SKM-1 treated with dmso at 0.1 percent for 144 hours (cell line): ENCODE measurements around the gene FAM20B.

ENCODE experiments used
- DNase-seq: peaks from one replicate; lab custom pipeline; 2025; ENCODE audit not compliant: unreplicated experiment; lab: John Stamatoyannopoulos, UW

The FAM20B gene

DNA sequence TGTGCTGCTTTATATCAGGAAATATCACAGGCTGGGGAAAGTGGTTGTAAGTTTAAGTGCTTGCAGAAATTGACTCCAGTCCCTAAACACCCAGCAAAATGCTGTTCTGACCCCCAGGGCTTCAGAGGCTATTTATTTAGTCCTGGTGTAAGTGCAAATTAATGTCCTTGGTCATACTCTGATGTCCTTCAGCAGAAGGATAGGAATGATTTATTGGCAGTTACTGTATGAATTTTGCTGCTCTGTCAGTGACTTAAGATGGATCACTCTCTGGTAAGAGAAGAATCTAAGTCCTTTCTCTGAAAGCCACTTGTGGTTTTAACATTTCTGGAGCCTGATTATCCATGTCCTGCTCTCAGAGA, 21.9 kb downstream of the FAM20B start:
- DNase-seq = no peak

DNA sequence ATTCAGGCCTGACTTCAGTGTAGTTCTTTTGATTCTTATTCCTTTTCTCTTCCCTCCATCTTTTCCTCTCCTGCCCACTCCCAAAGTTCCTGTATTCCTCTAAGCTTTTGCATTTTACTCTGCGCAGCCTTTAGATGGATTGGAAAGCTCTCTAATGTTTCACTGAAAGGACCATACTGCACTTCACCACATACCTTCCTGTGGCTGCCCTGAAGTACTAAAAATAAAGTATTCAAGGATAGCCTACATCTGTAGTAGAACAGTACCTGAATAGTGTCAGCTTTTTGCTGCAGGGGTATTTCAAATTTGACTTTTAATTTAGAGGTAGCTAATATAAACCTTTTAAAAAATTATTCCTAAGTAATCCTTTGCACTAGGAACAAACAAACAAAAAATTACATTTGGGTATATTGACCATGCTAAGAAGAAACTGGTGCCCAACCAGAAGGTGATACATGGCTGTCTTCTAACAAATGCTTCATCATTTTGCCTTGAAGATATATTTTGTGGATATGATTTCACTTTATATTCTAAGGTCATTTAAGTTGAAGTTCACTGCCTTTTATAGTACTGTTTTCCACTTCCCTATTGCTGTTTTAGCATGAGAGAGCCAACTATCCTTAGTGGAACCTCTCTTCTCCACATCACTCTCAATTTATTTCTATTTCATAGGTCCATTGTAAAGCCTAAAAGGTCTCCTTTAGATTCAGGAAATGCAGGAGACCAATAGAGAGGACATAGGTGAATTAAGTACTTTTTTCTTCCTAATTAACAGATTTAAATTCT, 22.8 kb downstream of the FAM20B start:
- no peak for DNase-seq

DNA sequence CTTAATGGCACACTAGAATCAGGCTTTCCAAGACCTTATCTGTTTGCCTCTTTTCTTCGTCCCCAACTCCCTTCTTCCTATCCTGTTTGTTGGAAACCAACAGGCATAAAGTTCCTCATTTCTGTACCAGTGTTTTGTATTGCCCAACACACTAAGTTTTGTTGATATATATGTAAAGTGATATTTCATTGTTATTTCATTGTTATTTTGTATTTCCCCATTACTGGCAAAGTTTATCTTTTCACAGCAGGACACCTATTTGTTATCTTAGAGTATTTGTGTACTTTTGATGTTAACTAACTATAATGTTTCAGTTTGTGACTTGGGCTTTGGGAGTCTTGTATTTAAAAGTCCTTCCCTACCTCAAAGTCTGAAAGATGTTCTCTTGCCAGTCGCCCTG, 27.1 kb downstream of the FAM20B start:
- no peak for DNase-seq

DNA sequence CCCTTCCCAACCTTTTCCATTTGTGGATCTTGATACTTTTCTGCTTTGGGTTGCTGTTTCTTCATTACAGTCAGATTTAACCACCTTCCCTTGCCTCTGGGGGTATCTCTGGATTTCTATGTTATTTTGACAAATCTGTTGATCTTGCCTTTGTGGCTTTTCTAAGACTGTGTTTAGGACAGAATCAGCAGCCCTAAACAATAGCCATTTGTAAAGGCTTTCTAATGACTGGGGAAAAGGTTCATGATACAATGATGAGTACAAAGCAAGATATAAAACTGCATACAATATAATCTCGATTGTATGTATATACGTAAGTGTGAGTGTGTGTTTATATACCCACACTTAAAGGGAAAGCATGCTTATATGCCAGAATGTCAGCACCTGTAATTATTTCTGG, 27.8 kb downstream of the FAM20B start:
- DNase-seq = no peak

DNA sequence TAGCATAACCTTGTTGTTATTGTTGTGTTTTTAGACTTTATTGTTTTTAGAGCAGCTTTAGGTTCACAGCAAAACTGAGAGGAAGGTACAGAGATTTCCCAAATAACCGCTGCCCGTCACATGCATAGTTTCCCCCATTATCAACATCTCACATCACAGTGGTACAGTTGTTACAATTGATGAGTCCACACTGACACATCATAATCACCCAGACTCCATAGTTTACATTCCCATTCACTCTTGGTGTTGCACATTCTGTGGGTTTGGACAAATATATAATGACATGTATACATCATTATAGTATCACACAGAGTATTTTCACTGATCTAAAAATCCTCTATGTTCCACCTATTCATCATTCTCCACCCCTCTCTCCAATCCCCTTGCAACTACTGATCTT, 30.2 kb downstream of the FAM20B start:
- no peak for DNase-seq

DNA sequence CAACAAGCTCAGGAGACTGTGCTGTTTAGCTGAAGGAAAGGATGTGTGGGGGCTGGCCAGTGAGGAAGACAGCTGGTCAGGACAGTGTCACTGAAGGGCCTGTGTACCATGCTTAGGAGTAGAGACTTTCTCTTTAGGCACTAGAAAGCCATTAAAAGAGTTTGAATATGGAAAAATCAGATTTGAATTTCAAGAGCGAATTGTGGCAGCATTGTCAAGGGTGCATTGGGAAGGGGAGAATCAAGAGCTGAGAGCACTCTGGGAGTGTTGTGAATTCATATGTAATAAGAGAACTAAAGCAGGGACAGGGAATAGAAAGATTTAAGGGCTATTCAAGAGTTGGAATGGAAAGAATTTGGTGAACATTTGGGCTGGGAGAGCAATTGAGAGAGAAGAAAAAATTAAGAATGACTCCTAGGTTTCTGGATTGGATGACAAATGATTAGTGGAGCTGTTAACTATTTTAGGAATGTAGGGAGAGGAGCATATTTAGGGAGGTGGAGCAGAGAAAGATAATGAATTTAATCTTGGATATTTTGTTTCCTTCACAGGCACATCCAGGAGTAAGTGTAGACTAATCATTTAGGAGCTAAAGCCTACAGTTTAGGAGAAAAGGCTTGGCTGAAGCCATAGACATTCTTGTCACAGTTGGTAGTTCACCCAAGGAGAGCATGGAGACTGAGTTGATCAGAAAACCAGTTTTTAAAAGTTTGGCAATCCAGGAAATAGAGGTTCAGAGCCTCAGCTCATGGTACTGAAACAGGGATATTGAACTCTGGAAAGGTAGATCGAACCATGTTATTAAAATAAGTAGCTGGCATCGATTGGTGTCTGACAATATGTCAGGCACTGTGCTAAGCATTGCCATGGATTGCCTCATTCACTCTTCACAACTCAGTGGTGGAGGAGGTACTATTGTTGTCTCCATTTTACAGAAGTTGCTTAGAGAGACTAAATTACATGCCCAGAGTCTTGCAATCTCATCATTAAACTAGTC, 33.1 kb downstream of the FAM20B start:
- DNase-seq = peak; percentile 35

DNA sequence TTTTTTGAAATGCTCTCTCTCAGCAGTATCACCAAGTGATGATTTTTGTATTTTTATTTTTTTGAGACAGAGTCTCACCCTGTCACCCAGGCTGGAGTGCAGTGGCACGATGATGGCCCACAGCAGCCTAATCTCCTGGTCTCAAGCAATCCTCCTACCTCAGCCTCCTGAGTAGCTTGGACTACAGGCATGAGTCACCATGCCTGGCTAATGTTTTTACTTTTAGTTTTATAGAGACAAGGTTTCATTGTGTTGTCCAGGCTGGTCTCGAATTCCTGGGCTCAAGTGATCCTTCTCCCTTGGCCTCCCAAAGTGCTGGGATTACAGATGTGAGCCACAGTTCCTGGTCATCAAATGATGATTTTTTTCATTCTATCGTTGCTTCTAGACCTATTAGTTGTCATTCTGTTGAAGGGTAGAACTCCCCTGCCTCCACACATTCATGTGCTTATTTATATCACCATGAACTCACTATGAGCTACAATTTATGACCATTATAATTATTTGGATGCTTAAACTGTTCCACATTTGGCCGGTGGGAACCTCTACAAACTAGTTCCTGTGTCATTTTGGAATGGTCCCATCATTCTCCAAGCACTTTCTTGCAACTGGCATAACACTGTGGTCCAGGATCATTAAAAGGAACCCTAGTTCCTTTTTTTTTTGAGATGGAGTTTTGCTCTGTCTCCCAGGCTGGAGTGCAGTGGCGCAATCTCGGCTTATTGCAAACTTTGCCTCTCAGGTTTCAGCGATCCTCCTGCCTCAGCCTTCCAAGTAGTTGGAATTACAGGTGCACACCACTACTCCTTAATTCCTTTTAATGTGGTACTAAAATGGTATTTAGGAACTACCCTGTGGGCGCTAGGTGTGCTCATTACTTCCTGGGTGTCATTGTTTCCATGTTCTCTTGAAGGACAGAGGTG, 35.9 kb downstream of the FAM20B start:
- no peak for DNase-seq

DNA sequence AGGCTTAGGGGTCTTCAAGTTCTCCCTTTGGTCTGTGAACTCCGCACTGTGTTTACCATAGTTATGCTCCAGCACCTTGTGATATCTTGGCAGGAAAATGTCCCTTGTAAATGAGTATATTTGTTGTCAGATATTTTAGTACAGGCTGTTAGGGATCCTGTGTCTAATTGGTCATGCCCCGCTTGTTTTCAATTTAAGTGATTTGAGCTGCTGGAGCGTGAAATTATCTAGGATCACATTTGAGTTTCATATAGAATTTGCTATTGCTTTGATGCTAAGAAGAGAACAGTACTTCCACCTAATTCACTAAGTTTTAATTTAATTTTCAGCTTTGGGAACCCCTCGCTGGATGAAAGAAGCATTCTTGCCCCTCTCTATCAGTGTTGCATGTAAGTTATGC, 40.8 kb downstream of the FAM20B start:
- DNase-seq = no peak

DNA sequence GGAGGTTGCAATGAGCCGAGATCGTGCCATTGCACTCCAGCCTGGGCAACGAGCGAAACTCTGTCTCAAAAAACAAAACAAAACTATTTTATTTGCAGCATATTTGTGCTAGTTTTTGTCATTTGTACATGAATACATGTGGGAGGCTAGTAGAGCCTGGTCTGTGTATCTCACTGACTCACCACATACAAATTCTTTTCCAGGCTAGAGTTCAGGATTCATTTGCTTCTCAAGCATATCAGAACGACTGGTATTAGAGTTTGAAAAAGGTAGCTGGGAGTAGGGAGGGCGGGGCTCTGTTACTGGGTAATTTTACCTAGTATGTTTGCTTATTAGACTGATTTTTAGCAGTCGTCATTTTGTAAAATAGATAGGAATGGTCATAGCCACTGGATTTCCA, 51.7 kb downstream of the FAM20B start:
- no peak for DNase-seq

DNA sequence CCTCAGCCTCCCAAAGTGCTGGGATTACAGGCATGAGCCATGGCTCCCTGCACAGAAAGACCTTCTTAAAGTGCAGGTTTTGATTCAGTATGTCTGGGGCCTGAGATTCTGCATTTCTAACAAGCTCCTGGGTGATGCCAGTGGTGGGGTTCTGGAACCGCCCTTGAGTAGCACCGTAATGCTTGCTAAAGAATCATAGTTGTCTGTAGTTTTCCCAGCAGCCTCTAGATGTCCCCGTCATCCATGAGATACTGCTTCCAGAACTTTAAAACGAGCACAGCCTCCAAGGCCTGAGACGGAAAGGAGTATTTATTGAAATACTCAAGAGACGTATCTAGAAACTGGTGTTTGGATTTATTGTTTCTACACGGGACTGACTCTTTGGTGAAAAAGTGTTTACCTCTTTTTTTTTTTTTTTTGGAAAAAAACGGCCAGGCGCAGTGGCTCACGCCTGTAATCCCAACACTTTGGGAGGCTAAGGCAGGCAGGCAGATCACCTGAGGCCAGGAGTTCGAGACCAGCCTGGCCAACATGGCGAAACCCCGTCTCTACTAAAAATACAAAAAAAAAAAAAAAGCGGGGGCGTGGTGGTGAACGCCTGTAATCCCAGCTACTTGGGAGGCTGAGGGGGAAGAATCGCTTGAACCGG, 53.5 kb downstream of the FAM20B start:
- peak; percentile 85 for DNase-seq

DNA sequence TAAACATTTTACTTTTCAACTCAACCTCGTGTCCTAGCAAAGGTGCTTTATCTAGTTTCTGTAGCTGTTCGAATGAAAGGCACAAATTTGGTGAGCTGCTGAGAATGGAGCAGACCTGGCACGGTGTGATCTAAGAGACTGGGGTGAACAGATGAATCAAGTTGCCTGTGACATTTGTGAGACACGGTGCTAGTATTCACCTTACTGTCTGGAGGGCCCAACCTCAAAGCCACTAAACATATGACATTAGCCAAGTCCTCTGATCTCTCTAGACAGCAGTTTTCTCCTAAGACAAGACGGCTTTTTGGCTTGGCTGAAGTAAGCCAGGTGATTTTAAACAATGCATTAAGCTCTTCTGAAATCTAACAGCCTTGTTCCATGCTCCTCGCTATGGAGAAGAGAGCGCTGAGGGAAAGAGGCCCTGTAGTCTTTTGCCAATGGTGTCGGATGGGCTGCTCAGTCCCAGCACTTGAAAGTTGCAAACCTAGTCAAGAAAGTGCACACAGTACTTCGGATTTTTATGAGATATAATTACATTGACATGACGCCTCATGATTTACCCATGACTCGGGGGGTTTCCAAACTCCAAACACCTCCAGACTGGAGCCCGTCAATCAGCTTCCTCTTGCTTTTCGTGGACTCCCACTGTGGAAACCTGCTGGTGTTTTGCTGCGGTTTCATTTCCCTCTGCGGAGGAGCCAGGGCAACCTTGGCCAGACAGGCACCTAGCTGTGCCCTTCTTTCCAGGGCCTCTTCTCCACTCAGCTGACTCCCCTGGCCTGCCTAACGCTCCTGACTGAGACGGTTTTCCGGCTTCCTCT, 55.4 kb downstream of the FAM20B start:
- no peak for DNase-seq

DNA sequence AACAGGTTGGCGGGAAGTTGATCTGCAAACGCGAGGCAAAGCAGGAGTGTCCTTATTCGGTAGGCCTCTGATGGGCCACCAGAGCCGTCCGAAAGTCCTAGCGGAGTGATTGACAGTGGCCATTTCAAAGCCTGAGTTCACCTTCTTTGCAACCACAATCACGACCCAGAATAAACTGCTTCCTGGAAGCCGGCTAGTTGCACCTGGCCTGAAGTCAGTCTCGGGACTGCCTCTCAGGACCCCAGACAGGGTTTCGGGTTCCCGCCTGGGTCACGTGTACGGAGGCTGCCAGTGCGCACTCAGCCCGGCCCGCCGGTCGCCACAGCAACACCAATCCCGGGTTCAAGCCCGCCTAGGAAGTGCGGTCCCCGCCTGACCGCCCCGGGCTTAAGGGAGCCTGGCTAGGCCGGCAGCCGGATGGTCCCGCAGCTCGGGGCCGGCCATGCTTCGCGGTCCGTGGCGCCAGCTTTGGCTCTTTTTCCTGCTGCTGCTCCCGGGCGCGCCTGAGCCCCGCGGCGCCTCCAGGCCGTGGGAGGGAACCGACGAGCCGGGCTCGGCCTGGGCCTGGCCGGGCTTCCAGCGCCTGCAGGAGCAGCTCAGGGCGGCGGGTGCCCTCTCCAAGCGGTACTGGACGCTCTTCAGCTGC, 56.1 kb downstream of the FAM20B start, which contains the start of gene TOR3A:
Gene TOR3A, plus strand, starts transcription at position 384 of the 646 bp plus-strand sequence. Its CDS starts 59 bp downstream, at position 443.
- peak; percentile 82 for DNase-seq

DNA sequence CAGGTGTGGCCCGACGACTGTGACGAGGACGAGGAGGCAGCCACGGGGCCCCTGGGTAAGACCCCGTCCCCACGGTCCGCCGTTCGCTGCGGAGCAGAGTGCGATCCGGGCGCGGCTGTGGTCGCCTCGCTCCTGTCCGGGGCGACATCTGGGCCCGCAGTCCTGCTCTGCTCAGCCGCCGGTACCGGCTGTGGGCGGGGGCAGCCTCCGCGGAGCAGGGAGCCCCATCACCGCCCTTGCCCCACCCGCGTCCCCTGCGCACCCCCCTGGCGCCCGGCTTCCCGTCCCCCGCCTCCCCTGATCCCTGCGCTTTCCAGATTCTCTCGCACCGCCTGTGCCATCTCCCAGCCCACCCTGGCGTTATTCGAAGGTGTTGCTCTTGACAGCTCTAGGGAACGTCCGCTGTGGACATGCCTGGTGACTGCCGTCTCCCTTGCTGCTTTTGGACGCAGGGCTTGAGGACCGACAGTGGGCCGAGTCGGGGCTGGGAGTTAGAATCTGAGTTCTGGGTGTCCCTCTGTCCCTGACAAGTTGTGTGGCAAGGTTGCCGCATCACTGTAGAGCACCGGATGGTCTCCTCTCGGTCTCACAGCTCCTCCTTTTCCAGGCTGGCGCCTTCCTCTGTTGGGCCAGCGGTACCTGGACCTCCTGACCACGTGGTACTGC, 56.8 kb downstream of the FAM20B start:
- DNase-seq = no peak

DNA sequence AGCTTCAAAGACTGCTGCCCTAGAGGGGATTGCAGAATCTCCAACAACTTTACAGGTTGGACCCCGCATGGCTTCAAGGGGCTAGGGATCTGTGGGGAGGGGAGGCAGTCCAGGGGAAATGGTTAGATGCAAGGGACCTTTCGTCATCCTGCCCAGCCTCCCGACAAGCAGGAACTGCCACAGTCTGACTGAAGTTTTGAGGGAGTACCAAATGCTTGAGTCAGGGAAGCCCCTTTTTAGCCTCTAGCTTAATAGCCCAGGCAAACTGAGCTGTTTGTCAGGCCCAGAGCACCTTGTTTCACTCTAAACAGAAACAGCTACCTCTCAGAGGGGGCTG, 57.3 kb downstream of the FAM20B start:
- peak; percentile 57 for DNase-seq

DNA sequence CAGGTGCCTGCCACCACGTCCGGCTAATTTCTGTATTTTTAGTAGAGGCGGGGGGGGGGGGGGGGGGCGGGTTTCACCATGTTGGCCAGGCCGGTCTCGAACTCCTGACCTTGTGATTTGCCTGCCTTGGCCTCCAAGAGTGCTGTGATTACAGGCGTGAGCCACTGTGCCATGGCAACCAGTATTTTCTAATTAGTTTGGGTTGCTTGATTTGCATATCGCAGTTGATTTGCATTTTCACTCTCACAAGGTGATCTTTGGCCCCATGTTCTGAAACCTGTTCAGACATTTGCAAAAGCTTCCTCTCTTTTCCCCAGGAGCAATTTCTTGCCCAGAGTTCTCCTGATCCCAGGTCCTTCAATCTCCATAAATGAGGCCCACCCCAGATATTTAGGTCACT, 57.8 kb downstream of the FAM20B start:
- no peak for DNase-seq

DNA sequence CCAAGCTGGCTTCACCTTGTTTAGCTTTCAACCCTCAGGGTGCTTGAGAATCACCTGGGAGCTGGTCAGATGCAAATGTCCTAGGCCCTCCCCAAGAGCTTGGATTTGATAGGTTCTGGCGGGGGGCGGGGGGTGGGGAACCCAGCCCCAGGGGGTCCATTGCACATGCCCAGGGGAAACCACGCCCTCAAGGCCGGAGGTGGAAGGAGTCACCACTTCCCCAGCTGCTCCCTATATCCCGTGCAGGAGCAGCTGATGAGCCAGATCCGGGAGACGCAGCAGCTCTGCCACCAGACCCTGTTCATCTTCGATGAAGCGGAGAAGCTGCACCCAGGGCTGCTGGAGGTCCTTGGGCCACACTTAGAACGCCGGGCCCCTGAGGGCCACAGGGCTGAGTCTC, 62.0 kb downstream of the FAM20B start:
- DNase-seq = no peak

DNA sequence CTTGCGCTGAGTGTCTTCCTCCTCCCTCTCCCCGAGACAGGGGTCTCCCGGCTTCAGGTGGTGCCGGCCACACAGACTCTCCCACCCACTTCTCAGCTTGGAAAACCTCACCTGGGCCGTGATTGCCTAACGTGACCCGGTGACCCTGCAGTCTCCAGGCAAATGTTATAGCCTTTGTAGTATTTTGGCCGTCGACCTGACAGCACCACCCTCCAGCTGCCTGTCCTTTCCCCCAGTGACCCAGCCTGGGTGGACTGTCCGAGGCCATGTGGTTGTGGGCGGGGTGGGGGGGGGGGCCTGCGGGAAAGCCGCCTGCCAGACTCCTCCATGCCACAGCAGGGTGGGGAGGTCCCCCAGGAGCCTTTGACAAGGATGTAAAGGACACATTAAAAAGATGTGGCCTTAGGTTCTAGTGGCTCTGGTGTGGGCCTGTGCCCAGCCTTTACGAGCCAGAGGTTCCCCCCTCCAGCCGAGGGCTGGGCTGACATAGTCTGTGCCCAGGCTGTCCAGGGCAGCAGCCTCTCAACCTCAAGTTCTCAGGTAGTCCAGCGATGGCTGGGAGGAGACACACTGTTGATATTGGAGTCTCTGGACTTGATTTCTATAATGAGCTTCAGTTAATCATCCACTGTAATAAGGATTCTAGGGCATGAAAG, 64.3 kb downstream of the FAM20B start:
- no peak for DNase-seq

DNA sequence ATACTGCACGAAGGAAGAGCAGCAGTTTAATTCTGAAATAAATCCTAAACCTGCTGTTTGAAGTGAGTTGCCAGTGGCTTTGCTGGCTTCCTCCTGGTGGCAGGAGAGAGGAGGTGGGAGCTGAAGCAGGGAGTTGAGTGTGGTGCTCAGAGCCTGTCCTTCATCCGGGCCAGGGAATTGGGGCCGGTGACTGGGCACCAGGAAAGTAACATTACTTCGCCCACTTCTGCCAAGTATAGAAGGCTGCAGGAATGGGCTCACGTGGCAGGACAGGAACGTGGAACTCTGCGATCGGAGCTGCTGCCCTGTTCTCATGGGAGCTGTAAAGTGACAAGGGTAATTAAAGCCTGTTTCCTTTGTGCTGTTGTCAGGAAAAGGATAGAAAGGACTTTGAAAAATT, 64.8 kb downstream of the FAM20B start:
- no peak for DNase-seq
